HEK293 (cell line): Measurements from ENCODE around the gene RINL.

Experiments used
- BCL6B ChIP-seq: fragments of 450-650 bp; formaldehyde crosslinking; IDR thresholded peaks from 2 replicates; pipeline ENCODE4 v1.5.1; 2017; ENCODE audit warnings: missing biosample characterization, missing genetic modification characterization
- ELK4 ChIP-seq: IDR thresholded peaks from 2 replicates; pipeline ENCODE4 v1.6.1; 2011; ENCODE audit warnings: mild to moderate bottlenecking, low read depth, low read length, borderline replicate concordance
- FEZF1 ChIP-seq: fragments of 450-650 bp; formaldehyde crosslinking; IDR thresholded peaks from 2 replicates; pipeline ENCODE4 v1.5.1; 2016; ENCODE audit warnings: missing biosample characterization, missing genetic modification characterization
- GLI2 ChIP-seq: fragments of 450-650 bp; formaldehyde crosslinking; IDR thresholded peaks from 2 replicates; pipeline ENCODE4; 2017; ENCODE audit warnings: missing biosample characterization, missing genetic modification characterization, low read depth, borderline replicate concordance
- KLF8 ChIP-seq: fragments of 450-650 bp; formaldehyde crosslinking; IDR thresholded peaks from 2 replicates; pipeline ENCODE4 v1.5.1; 2016; ENCODE audit warnings: missing biosample characterization, missing genetic modification characterization
- KLF9 ChIP-seq: fragments of 450-650 bp; formaldehyde crosslinking; IDR thresholded peaks from 2 replicates; pipeline ENCODE4 v1.5.1; 2016; ENCODE audit warnings: missing biosample characterization, missing genetic modification characterization, low read depth
- RBAK ChIP-seq: fragments of 450-650 bp; formaldehyde crosslinking; IDR thresholded peaks from 2 replicates; pipeline ENCODE4 v1.5.1; 2016; ENCODE audit warnings: missing biosample characterization, missing genetic modification characterization
- REPIN1 ChIP-seq: fragments of 450-650 bp; formaldehyde crosslinking; IDR thresholded peaks from 2 replicates; pipeline ENCODE4 v1.5.1; 2017; ENCODE audit warnings: missing biosample characterization, missing genetic modification characterization, low read depth
- SETDB1 ChIP-seq: IDR thresholded peaks from one replicate; pipeline ENCODE4 v1.6.1; 2017; ENCODE audit warnings: mild to moderate bottlenecking, low read length, moderate library complexity, mixed read lengths; ENCODE audit not compliant: insufficient read length
- SP2 ChIP-seq: fragments of 450-650 bp; formaldehyde crosslinking; IDR thresholded peaks from 2 replicates; pipeline ENCODE4 v1.5.1; 2016; ENCODE audit warnings: missing biosample characterization, missing genetic modification characterization
- SP3 ChIP-seq: fragments of 450-650 bp; formaldehyde crosslinking; IDR thresholded peaks from 2 replicates; pipeline ENCODE4 v1.5.1; 2016; ENCODE audit warnings: missing biosample characterization, missing genetic modification characterization
- YY2 ChIP-seq: fragments of 450-650 bp; formaldehyde crosslinking; IDR thresholded peaks from 2 replicates; pipeline ENCODE4 v1.5.1; 2016; ENCODE audit warnings: missing biosample characterization, missing genetic modification characterization
- ZBTB21 ChIP-seq: fragments of 450-650 bp; formaldehyde crosslinking; IDR thresholded peaks from 2 replicates; pipeline ENCODE4 v1.5.1; 2017; ENCODE audit warnings: missing biosample characterization, missing genetic modification characterization
- ZFP69B ChIP-seq: fragments of 450-650 bp; formaldehyde crosslinking; IDR thresholded peaks from 2 replicates; pipeline ENCODE4 v1.5.1; 2016; ENCODE audit warnings: missing biosample characterization, missing genetic modification characterization
- ZIC2 ChIP-seq: fragments of 450-650 bp; formaldehyde crosslinking; IDR thresholded peaks from 2 replicates; pipeline ENCODE4 v1.5.1; 2016; ENCODE audit warnings: missing biosample characterization, missing genetic modification characterization
- ZNF146 ChIP-seq: fragments of 450-650 bp; formaldehyde crosslinking; IDR thresholded peaks from 2 replicates; pipeline ENCODE4 v1.5.1; 2016; ENCODE audit warnings: missing biosample characterization, missing genetic modification characterization
- ZNF239 ChIP-seq: fragments of 450-650 bp; formaldehyde crosslinking; IDR thresholded peaks from 2 replicates; pipeline ENCODE4 v1.5.1; 2016; ENCODE audit warnings: missing biosample characterization, missing genetic modification characterization
- ZNF292 ChIP-seq: fragments of 450-650 bp; formaldehyde crosslinking; IDR thresholded peaks from 2 replicates; pipeline ENCODE4 v1.5.1; 2016; ENCODE audit warnings: low read depth, missing biosample characterization, missing genetic modification characterization, borderline replicate concordance
- ZNF510 ChIP-seq: fragments of 450-650 bp; formaldehyde crosslinking; IDR thresholded peaks from 2 replicates; pipeline ENCODE4 v1.5.1; 2018; ENCODE audit warnings: mild to moderate bottlenecking, missing genetic modification characterization, missing biosample characterization; ENCODE audit not compliant: insufficient replicate concordance
- ZNF555 ChIP-seq: fragments of 450-650 bp; formaldehyde crosslinking; conservative IDR thresholded peaks from 2 replicates; pipeline ENCODE4 v1.5.1; 2017; ENCODE audit warnings: missing biosample characterization, mild to moderate bottlenecking, missing genetic modification characterization, inconsistent platforms
- ZNF561 ChIP-seq: fragments of 450-650 bp; IDR thresholded peaks from 2 replicates; pipeline ENCODE4 v1.5.1; 2018; ENCODE audit warnings: missing biosample characterization, missing genetic modification characterization, borderline replicate concordance
- ZNF654 ChIP-seq: fragments of 450-650 bp; formaldehyde crosslinking; IDR thresholded peaks from 2 replicates; pipeline ENCODE4 v1.5.1; 2016; ENCODE audit warnings: low read depth, missing biosample characterization, missing genetic modification characterization
- ZNF701 ChIP-seq: fragments of 450-650 bp; formaldehyde crosslinking; IDR thresholded peaks from 2 replicates; pipeline ENCODE4 v1.5.1; 2016; ENCODE audit warnings: missing biosample characterization, missing genetic modification characterization
- ZNF76 ChIP-seq: fragments of 450-650 bp; formaldehyde crosslinking; IDR thresholded peaks from 2 replicates; pipeline ENCODE4; 2016; ENCODE audit warnings: low read depth, missing biosample characterization, missing genetic modification characterization, borderline replicate concordance
- ZNF768 ChIP-seq: fragments of 450-650 bp; formaldehyde crosslinking; IDR thresholded peaks from 2 replicates; pipeline ENCODE4 v1.5.1; 2018; ENCODE audit warnings: missing biosample characterization, mild to moderate bottlenecking, missing genetic modification characterization
- ZSCAN5A ChIP-seq: fragments of 450-650 bp; formaldehyde crosslinking; IDR thresholded peaks from 2 replicates; pipeline ENCODE4 v1.5.1; 2016; ENCODE audit warnings: missing biosample characterization, missing genetic modification characterization
- TF ChIP-seq, protein P1 (sequence below): fragments of 450-650 bp; formaldehyde crosslinking; IDR thresholded peaks from 2 replicates; pipeline ENCODE4 v1.5.1; 2016; ENCODE audit warnings: missing biosample characterization, missing genetic modification characterization
- TF ChIP-seq, protein P2 (sequence below): sonication (generic); formaldehyde crosslinking; IDR thresholded peaks from 2 replicates; pipeline ENCODE4 v1.8.1; 2022; ENCODE audit warnings: mild to moderate bottlenecking, moderate library complexity, missing genetic modification reagents
- TF ChIP-seq, protein P3 (sequence below): fragments of 450-650 bp; formaldehyde crosslinking; IDR thresholded peaks from 2 replicates; pipeline ENCODE4 v1.5.1; 2016; ENCODE audit warnings: missing biosample characterization, missing genetic modification characterization, low read depth
- TF ChIP-seq, protein P4 (sequence below): fragments of 450-650 bp; formaldehyde crosslinking; IDR thresholded peaks from 2 replicates; pipeline ENCODE4 v1.5.1; 2016; ENCODE audit warnings: missing biosample characterization, missing genetic modification characterization

The RINL gene

GRCh38 chr19:38849860-38850435, 28.1 kb downstream of the RINL start, which contains the start of gene HNRNPL (continued):
- TF ChIP-seq, protein P1, sequence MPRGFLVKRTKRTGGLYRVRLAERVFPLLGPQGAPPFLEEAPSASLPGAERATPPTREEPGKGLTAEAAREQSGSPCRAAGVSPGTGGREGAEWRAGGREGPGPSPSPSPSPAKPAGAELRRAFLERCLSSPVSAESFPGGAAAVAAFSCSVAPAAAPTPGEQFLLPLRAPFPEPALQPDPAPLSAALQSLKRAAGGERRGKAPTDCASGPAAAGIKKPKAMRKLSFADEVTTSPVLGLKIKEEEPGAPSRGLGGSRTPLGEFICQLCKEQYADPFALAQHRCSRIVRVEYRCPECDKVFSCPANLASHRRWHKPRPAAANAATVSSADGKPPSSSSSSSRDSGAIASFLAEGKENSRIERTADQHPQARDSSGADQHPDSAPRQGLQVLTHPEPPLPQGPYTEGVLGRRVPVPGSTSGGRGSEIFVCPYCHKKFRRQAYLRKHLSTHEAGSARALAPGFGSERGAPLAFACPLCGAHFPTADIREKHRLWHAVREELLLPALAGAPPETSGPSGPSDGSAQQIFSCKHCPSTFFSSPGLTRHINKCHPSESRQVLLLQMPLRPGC (tag by site-specific recombination): peak; percentile 36; the same call in 1 of the 2 replicates
- TF ChIP-seq, protein P2, sequence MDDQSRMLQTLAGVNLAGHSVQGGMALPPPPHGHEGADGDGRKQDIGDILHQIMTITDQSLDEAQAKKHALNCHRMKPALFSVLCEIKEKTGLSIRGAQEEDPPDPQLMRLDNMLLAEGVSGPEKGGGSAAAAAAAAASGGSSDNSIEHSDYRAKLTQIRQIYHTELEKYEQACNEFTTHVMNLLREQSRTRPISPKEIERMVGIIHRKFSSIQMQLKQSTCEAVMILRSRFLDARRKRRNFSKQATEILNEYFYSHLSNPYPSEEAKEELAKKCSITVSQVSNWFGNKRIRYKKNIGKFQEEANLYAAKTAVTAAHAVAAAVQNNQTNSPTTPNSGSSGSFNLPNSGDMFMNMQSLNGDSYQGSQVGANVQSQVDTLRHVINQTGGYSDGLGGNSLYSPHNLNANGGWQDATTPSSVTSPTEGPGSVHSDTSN: peak; percentile 100
- no peak for TF ChIP-seq SETDB1
- TF ChIP-seq, protein P3, sequence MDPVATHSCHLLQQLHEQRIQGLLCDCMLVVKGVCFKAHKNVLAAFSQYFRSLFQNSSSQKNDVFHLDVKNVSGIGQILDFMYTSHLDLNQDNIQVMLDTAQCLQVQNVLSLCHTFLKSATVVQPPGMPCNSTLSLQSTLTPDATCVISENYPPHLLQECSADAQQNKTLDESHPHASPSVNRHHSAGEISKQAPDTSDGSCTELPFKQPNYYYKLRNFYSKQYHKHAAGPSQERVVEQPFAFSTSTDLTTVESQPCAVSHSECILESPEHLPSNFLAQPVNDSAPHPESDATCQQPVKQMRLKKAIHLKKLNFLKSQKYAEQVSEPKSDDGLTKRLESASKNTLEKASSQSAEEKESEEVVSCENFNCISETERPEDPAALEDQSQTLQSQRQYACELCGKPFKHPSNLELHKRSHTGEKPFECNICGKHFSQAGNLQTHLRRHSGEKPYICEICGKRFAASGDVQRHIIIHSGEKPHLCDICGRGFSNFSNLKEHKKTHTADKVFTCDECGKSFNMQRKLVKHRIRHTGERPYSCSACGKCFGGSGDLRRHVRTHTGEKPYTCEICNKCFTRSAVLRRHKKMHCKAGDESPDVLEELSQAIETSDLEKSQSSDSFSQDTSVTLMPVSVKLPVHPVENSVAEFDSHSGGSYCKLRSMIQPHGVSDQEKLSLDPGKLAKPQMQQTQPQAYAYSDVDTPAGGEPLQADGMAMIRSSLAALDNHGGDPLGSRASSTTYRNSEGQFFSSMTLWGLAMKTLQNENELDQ (tag by site-specific recombination): no peak
- peak; percentile 100 for TF ChIP-seq SP3 (tag by site-specific recombination)
- TF ChIP-seq, protein P4, sequence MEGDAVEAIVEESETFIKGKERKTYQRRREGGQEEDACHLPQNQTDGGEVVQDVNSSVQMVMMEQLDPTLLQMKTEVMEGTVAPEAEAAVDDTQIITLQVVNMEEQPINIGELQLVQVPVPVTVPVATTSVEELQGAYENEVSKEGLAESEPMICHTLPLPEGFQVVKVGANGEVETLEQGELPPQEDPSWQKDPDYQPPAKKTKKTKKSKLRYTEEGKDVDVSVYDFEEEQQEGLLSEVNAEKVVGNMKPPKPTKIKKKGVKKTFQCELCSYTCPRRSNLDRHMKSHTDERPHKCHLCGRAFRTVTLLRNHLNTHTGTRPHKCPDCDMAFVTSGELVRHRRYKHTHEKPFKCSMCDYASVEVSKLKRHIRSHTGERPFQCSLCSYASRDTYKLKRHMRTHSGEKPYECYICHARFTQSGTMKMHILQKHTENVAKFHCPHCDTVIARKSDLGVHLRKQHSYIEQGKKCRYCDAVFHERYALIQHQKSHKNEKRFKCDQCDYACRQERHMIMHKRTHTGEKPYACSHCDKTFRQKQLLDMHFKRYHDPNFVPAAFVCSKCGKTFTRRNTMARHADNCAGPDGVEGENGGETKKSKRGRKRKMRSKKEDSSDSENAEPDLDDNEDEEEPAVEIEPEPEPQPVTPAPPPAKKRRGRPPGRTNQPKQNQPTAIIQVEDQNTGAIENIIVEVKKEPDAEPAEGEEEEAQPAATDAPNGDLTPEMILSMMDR (tag by site-specific recombination): peak; percentile 100
- TF ChIP-seq SP2 (tag by site-specific recombination): peak; percentile 99
- TF ChIP-seq ZNF701 (tag by site-specific recombination): no peak
- TF ChIP-seq ZIC2 (tag by site-specific recombination): peak; percentile 68; the same call in 1 of the 2 replicates
- no peak for TF ChIP-seq ZNF768 (tag by site-specific recombination)
- TF ChIP-seq ZBTB21 (tag by site-specific recombination): peak; percentile 98
- TF ChIP-seq ZFP69B (tag by site-specific recombination): peak; percentile 96
- no peak for TF ChIP-seq ZNF292
- no peak for TF ChIP-seq RBAK (tag by site-specific recombination)
- TF ChIP-seq ZNF510: no peak
- no peak; the same call in 1 of the 2 replicates for TF ChIP-seq ZSCAN5A (tag by site-specific recombination)
- peak; percentile 52 for TF ChIP-seq KLF9 (tag by site-specific recombination)
- TF ChIP-seq ZNF146 (tag by site-specific recombination): no peak
- TF ChIP-seq ZNF76 (tag by site-specific recombination): peak; percentile 85
- TF ChIP-seq ZNF561: peak; percentile 100
- TF ChIP-seq GLI2 (tag by site-specific recombination): no peak
- no peak for TF ChIP-seq ZNF654 (tag by site-specific recombination)
- no peak for TF ChIP-seq ZNF555 (tag by site-specific recombination)
- peak; percentile 99 for TF ChIP-seq YY2 (tag by site-specific recombination)
- no peak for TF ChIP-seq ZNF239 (tag by site-specific recombination)
- TF ChIP-seq FEZF1 (tag by site-specific recombination): peak; percentile 93
- TF ChIP-seq BCL6B (tag by site-specific recombination): no peak
- peak; percentile 99 for TF ChIP-seq KLF8 (tag by site-specific recombination)
- TF ChIP-seq REPIN1 (tag by site-specific recombination): no peak
- TF ChIP-seq ELK4: no peak
